Endothelial cell of umbilical vein (primary cell): Measurements from ENCODE around the gene UGT1A7.

ENCODE experiments used
- CTCF ChIP-seq, 2 donors: IDR thresholded peaks; 1 replicate in 1 of 2; 2 replicates in 1 of 2; pipeline ENCODE4 v1.5.1; 2011; ENCODE audit warnings: low read length in 2 of 2, mild to moderate bottlenecking in 2 of 2, moderate library complexity in 2 of 2, control low read depth in 1 of 2, inconsistent platforms in 1 of 2, low read depth in 1 of 2; ENCODE audit not compliant: insufficient read depth in 1 of 2; ENCODE audit errors: extremely low read depth in 1 of 2
- EZH2 ChIP-seq: IDR thresholded peaks from 2 replicates; pipeline ENCODE4 v1.6.1; 2012; ENCODE audit warnings: borderline replicate concordance, low read depth, mild to moderate bottlenecking, moderate library complexity, low read length, inconsistent platforms; ENCODE audit not compliant: severe bottlenecking
- MYC ChIP-seq: IDR thresholded peaks from one replicate; pipeline ENCODE4 v1.6.1; 2011; ENCODE audit warnings: mild to moderate bottlenecking, low read depth, low read length
- POLR2A ChIP-seq: IDR thresholded peaks from 2 replicates; pipeline ENCODE4 v1.6.1; 2012; ENCODE audit warnings: low read depth, mild to moderate bottlenecking, control low read depth, low read length
- POLR2AphosphoS5 ChIP-seq: IDR thresholded peaks from 2 replicates; pipeline ENCODE4 v1.6.1; 2012; ENCODE audit warnings: low read depth, mild to moderate bottlenecking, control low read depth, low read length, moderate library complexity; ENCODE audit not compliant: insufficient read depth

- no peak for TF ChIP-seq CTCF (IDR thresholded peaks at IDR 0.05; ENCODE audit: extremely low read depth in 1 of 2, insufficient read depth in 1 of 2, low read depth in 1 of 2, low read length in 2 of 2)
- no peak for TF ChIP-seq EZH2
- TF ChIP-seq MYC, result no peak
- TF ChIP-seq POLR2AphosphoS5, result no peak
- TF ChIP-seq POLR2A, result no peak
These were observed 90.5 kb downstream of the UGT1A7 start for GRCh38 chr2:233772153-233772552.
